Activated naive CD8-positive, alpha-beta T cell treated with anti-CD3 and anti-CD28 coated beads, Interleukin-2, amount 10 ng/mL, durations not matched to agents 7 days and 5 days (primary cell): ENCODE measurements around the gene SAC3D1. TPM values are rescaled to one million over a fixed set of nuclear protein-coding genes. Genes with fewer than 3 reads are reported as not detected.
"Not testable (repeated sequence)": the region's sequence is repeated elsewhere in the genome, so short reads cannot be mapped to it uniquely, and the experiment has no call there.

Source experiments
- ATAC-seq: fragments of 150-1000 bp; cut with Tn5 transposase; one replicate; pipeline ENCODE4 v1.10.0; 2021; ENCODE audit warnings: low read depth, moderate library complexity
- POLR2A ChIA-PET: fragments of 350-600 bp; sonication (Branson Sonifier 250); formaldehyde crosslinking; loops from one replicate; lab custom pipeline; 2021; ENCODE audit warnings: antibody characterized with exemption; lab: Charles Lee
- DNase-seq: peaks from one replicate; pipeline ENCODE4 v3.0.0; 2021
- H3K27ac Mint-ChIP-seq: one replicate; pipeline ENCODE4 v1.8.0; 2022; ENCODE audit warnings: mild to moderate bottlenecking, mixed read lengths
- H3K27me3 Mint-ChIP-seq: one replicate; pipeline ENCODE4 v1.8.0; 2022; ENCODE audit warnings: mild to moderate bottlenecking, moderate library complexity, mixed read lengths
- H3K36me3 Mint-ChIP-seq: one replicate; pipeline ENCODE4 v1.8.0; 2021; ENCODE audit warnings: mild to moderate bottlenecking, mixed read lengths
- H3K4me1 Mint-ChIP-seq: one replicate; pipeline ENCODE4 v1.8.0; 2021; ENCODE audit warnings: mixed read lengths
- H3K4me3 Mint-ChIP-seq: one replicate; pipeline ENCODE4 v1.8.0; 2022; ENCODE audit warnings: mild to moderate bottlenecking, moderate library complexity, mixed read lengths
- H3K9me3 Mint-ChIP-seq: one replicate; pipeline ENCODE4 v1.8.0; 2021; ENCODE audit warnings: mixed read lengths
- total RNA-seq, 2 experiments: library from RNA; stranded (reverse); gene quantifications; one replicate each; pipeline ENCODE4 v1.2.3, GENCODE V29; 2021

The SAC3D1 gene
- 10 to 100 TPM; 24.2 to 25.8 TPM for total RNA-seq

- H3K27me3 Mint-ChIP-seq = no peaks in the 10 kb centered on the region
- peaks cover 15% of the 10 kb centered on the region for H3K4me1 Mint-ChIP-seq
- no peaks in the 10 kb centered on the region for H3K9me3 Mint-ChIP-seq
- H3K36me3 Mint-ChIP-seq = peaks cover 2% of the 10 kb centered on the region
- DNase-seq (peak; percentile 93), ATAC-seq (peak; percentile 95)
- peak within 1 kb of the TSS; percentile 91 for H3K4me3 Mint-ChIP-seq
- H3K27ac Mint-ChIP-seq = peak within 1 kb of the TSS; percentile 96
- POLR2A ChIA-PET = interaction anchor here (0.7 to 2.7 kb wide), 20 partner anchors 8 to 238 kb away, joined by 3 to 22 read pairs (median 4); partner anchors contain the start of genes ARL2, CAPN1, FAU and MAP4K2
These were observed at the start of gene SAC3D1 for GRCh38 chr11:65040847-65041622. Gene SAC3D1, plus strand, starts transcription at chr11:65041210. Its CDS starts 83 bp downstream, at chr11:65041293.

- no peak for ATAC-seq
These were observed 46.7 kb upstream of the SAC3D1 start for GRCh38 chr11:64994318-64994717.

GRCh38 chr11:64996327-64996709, 44.7 kb upstream of the SAC3D1 start:
- Mint-ChIP-seq H3K27me3 (no peaks in the 10 kb centered on the region), H3K27ac (peak overlapping the region; percentile 85), H3K4me3 (peak overlapping the region; percentile 79), H3K36me3 (no peaks in the 10 kb centered on the region), H3K9me3 (no peaks in the 10 kb centered on the region), H3K4me1 (peaks cover 29% of the 10 kb centered on the region)
- POLR2A ChIA-PET = interaction anchor here (1.3 to 2.8 kb wide), 4 partner anchors 17 to 148 kb away, joined by 3 to 10 read pairs (median 4); partner anchors contain the start of genes PPP2R5B and ZNHIT2
- no peak for ATAC-seq
- no peak for DNase-seq

More at GRCh38 chr11:64994318-64994717, 46.7 kb upstream of the SAC3D1 start:
- H3K9me3 Mint-ChIP-seq = no peaks in the 10 kb centered on the region
- H3K4me3 Mint-ChIP-seq = no peak overlapping the region
- no peak overlapping the region for H3K27ac Mint-ChIP-seq
- POLR2A ChIA-PET = no interaction called here
- H3K27me3 Mint-ChIP-seq = no peaks in the 10 kb centered on the region
- DNase-seq = no peak
- H3K4me1 Mint-ChIP-seq = peaks cover 32% of the 10 kb centered on the region
- no peaks in the 10 kb centered on the region for H3K36me3 Mint-ChIP-seq

GRCh38 chr11:64996710-64997380, 44.2 kb upstream of the SAC3D1 start, which contains the start of gene BATF2:
Gene BATF2, minus strand, starts transcription at chr11:64996971. Its CDS starts 57 bp downstream, at chr11:64996914.
- Mint-ChIP-seq H3K9me3 (no peaks in the 10 kb centered on the region), H3K4me3 (peak within 1 kb of the TSS; percentile 79), H3K4me1 (peaks cover 29% of the 10 kb centered on the region), H3K36me3 (no peaks in the 10 kb centered on the region), H3K27me3 (no peaks in the 10 kb centered on the region), H3K27ac (peak within 1 kb of the TSS; percentile 85)
- POLR2A ChIA-PET = interaction anchor here (0.9 to 2.8 kb wide), 6 partner anchors 16 to 149 kb away, joined by 3 to 10 read pairs (median 3); partner anchors contain the start of genes ARL2, PPP2R5B and ZNHIT2
- peak; percentile 72 for ATAC-seq
- peak; percentile 43 for DNase-seq

- H3K27me3 Mint-ChIP-seq = no peaks in the 10 kb centered on the region
- DNase-seq = no peak
- POLR2A ChIA-PET = interaction anchor here (0.5 to 2.8 kb wide), 10 partner anchors 15 to 219 kb away, joined by 3 to 10 read pairs (median 4); partner anchors contain the start of genes EHD1, FAU, PPP2R5B and SAC3D1
- no peaks in the 10 kb centered on the region for H3K36me3 Mint-ChIP-seq
- H3K4me3 Mint-ChIP-seq = peak overlapping the region; percentile 79
- H3K9me3 Mint-ChIP-seq = no peaks in the 10 kb centered on the region
- peaks cover 29% of the 10 kb centered on the region for H3K4me1 Mint-ChIP-seq
- peak overlapping the region; percentile 90 for H3K27ac Mint-ChIP-seq
- peak; percentile 57 for ATAC-seq
These were observed 42.9 kb upstream of the SAC3D1 start for GRCh38 chr11:64998141-64998540.

GRCh38 chr11:64998690-64999431, 42.1 kb upstream of the SAC3D1 start:
- Mint-ChIP-seq H3K4me3 (peak overlapping the region; percentile 79), H3K4me1 (peaks cover 29% of the 10 kb centered on the region), H3K36me3 (no peaks in the 10 kb centered on the region), H3K27me3 (no peaks in the 10 kb centered on the region), H3K9me3 (no peaks in the 10 kb centered on the region), H3K27ac (peak overlapping the region; percentile 90)
- POLR2A ChIA-PET = interaction anchor here (0.5 to 2.8 kb wide), 8 partner anchors 14 to 220 kb away, joined by 3 to 10 read pairs (median 4); partner anchors contain the start of genes EHD1, FAU, PPP2R5B and SAC3D1
- ATAC-seq (peak; percentile 48), DNase-seq (no peak)

GRCh38 chr11:64999478-64999877, 41.5 kb upstream of the SAC3D1 start:
- Mint-ChIP-seq H3K27ac (peak overlapping the region; percentile 90), H3K36me3 (no peaks in the 10 kb centered on the region)
- POLR2A ChIA-PET = interaction anchor here (1.2 to 1.5 kb wide), 3 partner anchors 13 to 152 kb away, joined by 3 to 6 read pairs (median 4); partner anchors contain the start of gene SAC3D1

GRCh38 chr11:65002706-65003105, 38.3 kb upstream of the SAC3D1 start:
- DNase-seq (no peak), ATAC-seq (no peak)
- Mint-ChIP-seq H3K27ac (no peak overlapping the region), H3K36me3 (no peaks in the 10 kb centered on the region), H3K4me3 (no peak overlapping the region), H3K4me1 (peaks cover 14% of the 10 kb centered on the region), H3K27me3 (no peaks in the 10 kb centered on the region), H3K9me3 (no peaks in the 10 kb centered on the region)
- POLR2A ChIA-PET = no interaction called here

More at GRCh38 chr11:64999478-64999877, 41.5 kb upstream of the SAC3D1 start:
- DNase-seq (no peak), ATAC-seq (no peak)
- H3K4me3 Mint-ChIP-seq = peak overlapping the region; percentile 79
- no peaks in the 10 kb centered on the region for H3K27me3 Mint-ChIP-seq
- no peaks in the 10 kb centered on the region for H3K9me3 Mint-ChIP-seq
- peaks cover 29% of the 10 kb centered on the region for H3K4me1 Mint-ChIP-seq

GRCh38 chr11:65003282-65003681, 37.7 kb upstream of the SAC3D1 start:
- Mint-ChIP-seq H3K4me3 (no peak overlapping the region), H3K27me3 (no peaks in the 10 kb centered on the region), H3K4me1 (peaks cover 11% of the 10 kb centered on the region), H3K27ac (no peak overlapping the region), H3K9me3 (no peaks in the 10 kb centered on the region), H3K36me3 (no peaks in the 10 kb centered on the region)
- no peak for DNase-seq
- POLR2A ChIA-PET = no interaction called here
- peak; percentile 31 for ATAC-seq

GRCh38 chr11:65003968-65004367, 37.0 kb upstream of the SAC3D1 start:
- H3K9me3 Mint-ChIP-seq, H3K36me3 Mint-ChIP-seq, H3K4me3 Mint-ChIP-seq, H3K27ac Mint-ChIP-seq, ATAC-seq, DNase-seq, H3K4me1 Mint-ChIP-seq, H3K27me3 Mint-ChIP-seq: not testable (repeated sequence)
- POLR2A ChIA-PET = interaction anchor here (1.3 kb wide), 1 partner anchor 11 kb away, joined by 3 read pairs; no protein-coding TSS in a partner anchor

GRCh38 chr11:65008016-65008415, 33.0 kb upstream of the SAC3D1 start:
- DNase-seq (no peak), ATAC-seq (no peak)
- Mint-ChIP-seq H3K4me3 (no peak overlapping the region), H3K27ac (no peak overlapping the region), H3K4me1 (peaks cover 3% of the 10 kb centered on the region), H3K36me3 (no peaks in the 10 kb centered on the region), H3K9me3 (no peaks in the 10 kb centered on the region), H3K27me3 (no peaks in the 10 kb centered on the region)
- POLR2A ChIA-PET = no interaction called here

GRCh38 chr11:65008873-65009272, 32.1 kb upstream of the SAC3D1 start:
- no peak for ATAC-seq
- H3K36me3 Mint-ChIP-seq = no peaks in the 10 kb centered on the region
- POLR2A ChIA-PET = interaction anchor here (0.7 kb wide), 1 partner anchor 9 kb away, joined by 5 read pairs; no protein-coding TSS in a partner anchor
- peaks cover 7% of the 10 kb centered on the region for H3K4me1 Mint-ChIP-seq
- no peak for DNase-seq
- H3K27me3 Mint-ChIP-seq = no peaks in the 10 kb centered on the region
- no peak overlapping the region for H3K4me3 Mint-ChIP-seq
- H3K27ac Mint-ChIP-seq = no peak overlapping the region
- H3K9me3 Mint-ChIP-seq = no peaks in the 10 kb centered on the region
